Measurements from ENCODE around the gene AJAP1.

The AJAP1 gene

DNA sequence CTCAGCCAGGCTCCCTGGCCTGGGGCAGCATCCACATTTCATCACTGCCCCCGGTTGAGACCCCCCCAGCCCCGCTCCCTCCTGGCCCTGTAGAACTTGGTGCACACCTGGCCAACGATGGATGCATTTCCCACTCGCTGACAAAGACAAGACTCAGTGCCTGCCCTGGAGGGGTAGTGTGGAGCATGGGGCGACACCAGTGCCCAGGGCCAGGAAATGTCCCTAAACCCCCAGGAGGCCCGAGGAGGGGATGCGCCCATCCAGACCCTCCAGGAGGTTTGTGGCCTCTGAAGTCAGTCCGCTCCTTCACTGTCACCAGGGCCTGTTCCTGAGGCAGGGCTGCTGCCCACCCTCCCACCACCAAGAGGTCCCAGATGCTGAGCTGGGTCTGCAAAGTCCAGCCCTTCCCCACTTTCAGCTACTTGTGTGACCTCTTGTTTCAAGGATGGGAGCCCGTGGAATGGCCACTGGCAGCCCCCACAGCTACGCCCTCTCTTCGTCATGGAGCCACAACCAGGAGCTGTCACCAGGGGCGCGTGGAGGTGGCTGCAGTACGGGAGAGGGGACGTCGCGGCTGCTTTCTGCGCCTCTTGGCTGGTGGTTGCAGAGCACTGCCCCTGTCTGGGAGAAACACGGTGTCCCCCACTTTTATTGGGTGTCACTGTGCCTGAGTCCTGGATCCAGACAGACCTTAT is 35.7 kb downstream of the AJAP1 start:
- no peak for DNase-seq
- TF ChIP-seq GATA1 (IDR thresholded peaks at IDR 0.05; ENCODE audit: low read depth, low read length) = no peak
- no peak for TF ChIP-seq POLR2A (IDR thresholded peaks at IDR 0.05; ENCODE audit: low read length)

- DNase-seq = no peak
- TF ChIP-seq POLR2A (IDR thresholded peaks at IDR 0.05; ENCODE audit: low read length) (no peak), GATA1 (IDR thresholded peaks at IDR 0.05; ENCODE audit: low read depth, low read length) (no peak)
Observed at GRCh38 chr1:4690951-4691675, 36.7 kb downstream of the AJAP1 start.

GRCh38 chr1:4691766-4692405 is 37.5 kb downstream of the AJAP1 start:
- TF ChIP-seq POLR2A (IDR thresholded peaks at IDR 0.05; ENCODE audit: low read length) = no peak
- no peak for TF ChIP-seq GATA1 (IDR thresholded peaks at IDR 0.05; ENCODE audit: low read depth, low read length)
- no peak for DNase-seq

- no peak for DNase-seq
- TF ChIP-seq POLR2A (IDR thresholded peaks at IDR 0.05; ENCODE audit: low read length) (no peak), GATA1 (IDR thresholded peaks at IDR 0.05; ENCODE audit: low read depth, low read length) (no peak)
Observed at GRCh38 chr1:4692437-4692836, 38.0 kb downstream of the AJAP1 start.

- TF ChIP-seq GATA1 (IDR thresholded peaks at IDR 0.05; ENCODE audit: low read depth, low read length) = no peak
- no peak for DNase-seq
Observed at GRCh38 chr1:4693331-4693730, 38.9 kb downstream of the AJAP1 start.

- no peak for DNase-seq
- TF ChIP-seq GATA1 (IDR thresholded peaks at IDR 0.05; ENCODE audit: low read depth, low read length) (no peak), POLR2A (IDR thresholded peaks at IDR 0.05; ENCODE audit: low read length) (no peak)
Observed at GRCh38 chr1:4693891-4694290, 39.5 kb downstream of the AJAP1 start.

GRCh38 chr1:4694492-4694891 is 40.1 kb downstream of the AJAP1 start:
- no peak for TF ChIP-seq POLR2A (IDR thresholded peaks at IDR 0.05; ENCODE audit: low read length)
- no peak for TF ChIP-seq GATA1 (IDR thresholded peaks at IDR 0.05; ENCODE audit: low read depth, low read length)

GRCh38 chr1:4695241-4695640 is 40.8 kb downstream of the AJAP1 start:
- TF ChIP-seq GATA1 (IDR thresholded peaks at IDR 0.05; ENCODE audit: low read depth, low read length) = no peak
- TF ChIP-seq POLR2A (IDR thresholded peaks at IDR 0.05; ENCODE audit: low read length) = no peak
- no peak for DNase-seq

More at GRCh38 chr1:4694492-4694891, 40.1 kb downstream of the AJAP1 start:
- no peak for DNase-seq

DNA sequence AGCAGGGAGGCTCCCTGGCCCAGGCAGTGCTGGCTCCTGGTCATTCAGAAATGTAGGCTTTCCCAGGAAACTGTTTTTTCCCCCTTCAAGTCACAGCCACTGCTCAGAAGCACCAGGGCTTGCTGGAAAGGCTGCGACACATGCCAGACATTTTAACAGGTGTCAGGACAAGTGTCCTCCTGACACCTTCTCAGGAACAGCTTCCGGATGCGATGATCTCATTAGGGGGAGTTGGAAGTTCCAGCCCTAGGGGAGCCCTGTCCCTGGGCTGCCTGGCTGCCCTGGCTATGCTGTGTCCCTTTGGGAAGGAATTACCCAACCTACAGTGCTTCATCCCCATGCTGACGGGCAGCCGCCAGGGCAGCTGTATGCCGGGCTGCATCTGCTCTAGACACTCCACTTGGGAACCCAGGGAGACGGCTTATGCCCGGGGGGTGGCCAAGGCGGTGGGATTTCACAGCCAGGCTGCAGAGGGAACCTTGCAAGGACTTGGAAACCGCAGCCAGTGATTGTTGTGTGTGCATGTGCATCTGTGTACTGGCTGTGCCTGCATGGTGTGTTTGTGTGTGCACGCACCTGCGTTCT is 41.8 kb downstream of the AJAP1 start:
- no peak for TF ChIP-seq POLR2A (IDR thresholded peaks at IDR 0.05; ENCODE audit: low read length)
- TF ChIP-seq GATA1 (IDR thresholded peaks at IDR 0.05; ENCODE audit: low read depth, low read length) = no peak
- DNase-seq = no peak

GRCh38 chr1:4696753-4697152 is 42.3 kb downstream of the AJAP1 start:
- TF ChIP-seq POLR2A (IDR thresholded peaks at IDR 0.05; ENCODE audit: low read length) (no peak), GATA1 (IDR thresholded peaks at IDR 0.05; ENCODE audit: low read depth, low read length) (no peak)
- DNase-seq = no peak

- DNase-seq = no peak
Observed at GRCh38 chr1:4697801-4698200, 43.4 kb downstream of the AJAP1 start.

DNA sequence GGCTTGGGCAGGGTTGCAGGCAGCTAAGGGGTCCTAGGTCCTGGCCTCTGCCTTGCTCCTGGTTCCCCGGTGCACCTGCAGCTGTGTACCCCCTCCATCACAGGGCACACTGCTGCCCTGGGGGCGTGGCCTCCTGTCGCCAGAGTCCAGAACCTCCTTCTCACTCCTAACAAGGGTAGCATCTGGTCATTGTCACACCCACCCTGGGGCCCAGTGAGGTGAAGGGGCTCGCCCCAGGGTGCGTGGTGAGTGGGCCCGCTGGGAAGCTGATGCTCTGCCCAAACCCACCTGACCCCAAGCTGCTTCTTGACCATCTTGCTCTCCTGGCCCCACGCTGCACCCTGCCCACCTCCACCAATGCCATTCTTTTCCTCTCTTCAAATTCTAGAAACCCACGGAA is 44.5 kb downstream of the AJAP1 start:
- TF ChIP-seq GATA1 (IDR thresholded peaks at IDR 0.05; ENCODE audit: low read depth, low read length) (no peak), POLR2A (IDR thresholded peaks at IDR 0.05; ENCODE audit: low read length) (no peak)
- no peak for DNase-seq

More at GRCh38 chr1:4697801-4698200, 43.4 kb downstream of the AJAP1 start:
- TF ChIP-seq POLR2A (IDR thresholded peaks at IDR 0.05; ENCODE audit: low read length) = no peak
- no peak for TF ChIP-seq GATA1 (IDR thresholded peaks at IDR 0.05; ENCODE audit: low read depth, low read length)

GRCh38 chr1:4699376-4700301 is 45.2 kb downstream of the AJAP1 start:
- no peak for TF ChIP-seq GATA1 (IDR thresholded peaks at IDR 0.05; ENCODE audit: low read depth, low read length)
- TF ChIP-seq POLR2A (IDR thresholded peaks at IDR 0.05; ENCODE audit: low read length) = no peak
- no peak for DNase-seq
